K562 (cell line): ENCODE data around the gene NELFA. TPM values are rescaled to one million over a fixed set of nuclear protein-coding genes. Genes with fewer than 3 reads are reported as not detected.
A peak's percentile ranks its signal among the peaks of the same experiment; 100 is the strongest.

ENCODE experiments used
- ATAC-seq: fragments of 200-7000 bp; cut with Tn5 transposase; 3 replicates; pipeline ENCODE4 v1.9.1; 2020; ENCODE audit warnings: moderate library complexity
- BruUV-seq: library from RNA; stranded (reverse); fragments of 400-500 nt; replicated peaks from 2 replicates; lab custom pipeline; 2021; lab: Mats Ljungman, UMichigan
- CTCF ChIA-PET: fragments of 300-600 bp; formaldehyde crosslinking; extraction: SDS; loops from one replicate; lab custom pipeline; 2021; ENCODE audit warnings: low intra/inter-chr PET ratio; lab: Yijun Ruan, JAX
- POLR2A ChIA-PET: fragments of 300-600, 350-650 bp; sonication (Branson Sonifier 250); formaldehyde crosslinking; extraction: SDS; loops from one replicate; lab custom pipeline; 2021; ENCODE audit warnings: antibody characterized with exemption, inconsistent platforms; lab: Yijun Ruan, JAX
- DNase-seq, 4 experiments: peaks; one replicate each; pipeline versions ENCODE4 v3.0.0 to v3.0.0-alpha.2; 2011 to 2018; ENCODE audit warnings: low spot score in 3 of 4, mixed read lengths in 3 of 4; ENCODE audit errors: extremely low read depth in 1 of 4
- FAIRE-seq: peaks from 2 replicates; lab custom pipeline; 2011; peaks lifted over from hg19 to GRCh38; lab: Jason Lieb, UNC
- H2AFZ ChIP-seq: 2 replicates; pipeline ENCODE4 v1.6.0; 2011; ENCODE audit warnings: low read depth, low read length, control low read depth, inconsistent platforms
- H3K27ac ChIP-seq: fragments of 200-600 bp; 3 replicates; pipeline ENCODE4 v1.8.0; 2011; ENCODE audit warnings: low read depth, mild to moderate bottlenecking, control low read depth, inconsistent platforms, low read length, moderate library complexity, mixed read lengths; ENCODE audit errors: extremely low read depth
- H3K27me3 ChIP-seq, 2 experiments: fragments of 300-600 bp in 1 of 2; 2 replicates in 1 of 2; 3 replicates in 1 of 2; pipeline versions ENCODE4 v1.6.0 to v1.8.0; 2011; ENCODE audit warnings: inconsistent platforms in 2 of 2, low read length in 2 of 2, mild to moderate bottlenecking in 1 of 2, mixed read lengths in 1 of 2, moderate library complexity in 1 of 2; ENCODE audit not compliant: control insufficient read depth in 2 of 2, insufficient read depth in 2 of 2
- H3K36me3 ChIP-seq: fragments of 300-600 bp; 3 replicates; pipeline ENCODE4 v1.8.0; 2011; ENCODE audit warnings: mild to moderate bottlenecking, low read length, inconsistent platforms; ENCODE audit not compliant: control insufficient read depth, insufficient read depth
- H3K4me1 ChIP-seq, 2 experiments: fragments of 200-600 bp in 1 of 2; replicated peaks in 1 of 2; 2 replicates in 1 of 2; 3 replicates in 1 of 2; pipeline versions ENCODE4 v1.5.1 to v1.8.0; 2011; ENCODE audit warnings: inconsistent platforms in 2 of 2, low read length in 2 of 2, mild to moderate bottlenecking in 1 of 2, mixed read lengths in 1 of 2, moderate library complexity in 1 of 2; ENCODE audit not compliant: control insufficient read depth in 2 of 2, insufficient read depth in 2 of 2
- H3K4me2 ChIP-seq: 2 replicates; pipeline ENCODE4 v1.6.1; 2011; ENCODE audit warnings: low read length, control low read depth, inconsistent platforms, mixed read lengths; ENCODE audit not compliant: insufficient read depth
- H3K4me3 ChIP-seq: fragments of 200-600 bp; sonication (generic), shearing (Covaris generic); 2 replicates; pipeline ENCODE4 v1.5.1; 2016; ENCODE audit warnings: control low read depth, inconsistent platforms
- H3K79me2 ChIP-seq: fragments of 200-600 bp; 3 replicates; pipeline ENCODE4 v1.8.0; 2011; ENCODE audit warnings: low read length, inconsistent platforms; ENCODE audit not compliant: control insufficient read depth, insufficient read depth
- H3K9ac ChIP-seq, 2 experiments: 2 replicates each; pipeline versions ENCODE4 v1.6.0 to v1.6.1; 2011; ENCODE audit warnings: low read depth in 2 of 2, low read length in 2 of 2, control low read depth in 1 of 2, inconsistent platforms in 1 of 2, mild to moderate bottlenecking in 1 of 2, mixed read lengths in 1 of 2; ENCODE audit not compliant: insufficient read depth in 1 of 2
- H3K9me1 ChIP-seq: one replicate; pipeline ENCODE4 v1.6.0; 2011; ENCODE audit warnings: inconsistent platforms, mild to moderate bottlenecking, low read length, moderate library complexity; ENCODE audit not compliant: control insufficient read depth, insufficient read depth
- H3K9me3 ChIP-seq: replicated peaks from 2 replicates; pipeline ENCODE4 v1.5.1; 2011; ENCODE audit warnings: low read depth, low read length, inconsistent platforms; ENCODE audit not compliant: control insufficient read depth, insufficient read depth
- H4K20me1 ChIP-seq: replicated peaks from 2 replicates; pipeline ENCODE4 v1.6.1; 2011; ENCODE audit warnings: low read length, inconsistent platforms, mixed read lengths; ENCODE audit not compliant: control insufficient read depth, insufficient read depth
- CHD2 ChIP-seq: IDR thresholded peaks from 2 replicates; pipeline ENCODE4 v1.6.1; 2011; ENCODE audit warnings: low read depth, low read length
- E2F3 ChIP-seq: fragments of 250-450 bp; sonication (Bioruptor Pico); IDR thresholded peaks from 2 replicates; pipeline ENCODE4 v1.4.0; 2020; ENCODE audit warnings: mild to moderate bottlenecking
- HMG20A ChIP-seq: fragments of 450-650 bp; formaldehyde crosslinking; conservative IDR thresholded peaks from 2 replicates; pipeline ENCODE4 v1.4.0; 2020; ENCODE audit warnings: mild to moderate bottlenecking, mixed read lengths
- SIX5 ChIP-seq, 2 experiments: IDR thresholded peaks; 2 replicates each; pipeline ENCODE4 v1.6.1; 2011; ENCODE audit warnings: low read length in 2 of 2, borderline replicate concordance in 1 of 2, low read depth in 1 of 2, mild to moderate bottlenecking in 1 of 2, moderate library complexity in 1 of 2; ENCODE audit not compliant: insufficient read depth in 1 of 2
- TOE1 ChIP-seq, 2 experiments: fragments of 450-650 bp in 1 of 2; sonication (generic) in 1 of 2; formaldehyde crosslinking in 1 of 2; IDR thresholded peaks; 2 replicates each; pipeline versions ENCODE4 v1.7.1 to v1.8.0; 2016 to 2022; ENCODE audit warnings: borderline replicate concordance in 2 of 2, mild to moderate bottlenecking in 2 of 2, antibody characterized with exemption in 1 of 2, inconsistent platforms in 1 of 2, low read depth in 1 of 2, missing genetic modification reagents in 1 of 2, moderate library complexity in 1 of 2
- ZKSCAN1 ChIP-seq: fragments of 150-350 bp; IDR thresholded peaks from 2 replicates; pipeline ENCODE4 v1.6.1; 2016; ENCODE audit warnings: low read depth, low read length
- ZNF785 ChIP-seq: fragments of 250-450 bp; sonication (Bioruptor Pico); IDR thresholded peaks from 2 replicates; pipeline ENCODE4 v1.4.0; 2020; ENCODE audit warnings: mild to moderate bottlenecking
- WGBS: fragments of 100-300 bp; shearing (Covaris generic); methylation state at CpG from one replicate; pipeline ENCODE4 v1.1.6; 2016; ENCODE audit warnings: low coverage, mixed read lengths; ENCODE audit not compliant: insufficient coverage; ENCODE audit errors: missing lambda C conversion rate; 5-methylcytosine and 5-hydroxymethylcytosine counted together
- in situ Hi-C: fragments of 300-500 bp; cut with MboI; formaldehyde crosslinking; loops from 4 replicates; pipeline ENCODE4 v1.15.0; 2018; ENCODE audit warnings: inconsistent platforms, mixed read lengths
- intact Hi-C: fragments of 100-400 bp; cut with micrococcal nuclease; formaldehyde crosslinking; loops from 2 replicates; pipeline ENCODE4 v1.14.2; 2022
- polyA plus RNA-seq, 8 experiments: library from polyadenylated mRNA; depleted of rRNA in 4 of 8; stranded (reverse) in 5 of 8; unstranded in 3 of 8; fragments of >200 nt; fragmentation: Nextera tagmentation in 2 of 8; fragmentation: Illumina TruSeq in 1 of 8; extraction: Ambion mirVana in 2 of 8; extraction: Trizol in 1 of 8; gene quantifications; 2 replicates each; pipeline versions ENCODE4 v1.2.1 to v1.2.3, GENCODE V29; 2011 to 2014; ENCODE audit warnings: inconsistent platforms in 1 of 8, missing spikeins in 1 of 8
- total RNA-seq, 7 experiments: library from RNA; depleted of rRNA in 6 of 7; stranded (reverse); fragments of >200 nt in 6 of 7; fragmentation: Illumina TruSeq in 2 of 7; extraction: Trizol in 2 of 7; gene quantifications; 2 replicates each; pipeline versions ENCODE4 v1.2.1 to v1.2.3, GENCODE V29; 2011 to 2021; ENCODE audit warnings: low replicate concordance in 1 of 7
- TF ChIP-seq, protein P1 (sequence below): sonication (generic); formaldehyde crosslinking; IDR thresholded peaks from 2 replicates; pipeline ENCODE4 v1.8.0; 2022; ENCODE audit warnings: missing genetic modification reagents, mild to moderate bottlenecking, borderline replicate concordance
- TF ChIP-seq, protein P2 (sequence below): fragments of 250-450 bp; sonication (Bioruptor Pico); IDR thresholded peaks from 2 replicates; pipeline ENCODE4 v1.4.0; 2020

The NELFA gene
- total and polyA plus RNA-seq, 9 of the 15 experiments (the other 6 are each of a cell fraction or from before 2014, with no cell fraction given), result 0.76 to 59.6 (median 14.8) TPM

DNA sequence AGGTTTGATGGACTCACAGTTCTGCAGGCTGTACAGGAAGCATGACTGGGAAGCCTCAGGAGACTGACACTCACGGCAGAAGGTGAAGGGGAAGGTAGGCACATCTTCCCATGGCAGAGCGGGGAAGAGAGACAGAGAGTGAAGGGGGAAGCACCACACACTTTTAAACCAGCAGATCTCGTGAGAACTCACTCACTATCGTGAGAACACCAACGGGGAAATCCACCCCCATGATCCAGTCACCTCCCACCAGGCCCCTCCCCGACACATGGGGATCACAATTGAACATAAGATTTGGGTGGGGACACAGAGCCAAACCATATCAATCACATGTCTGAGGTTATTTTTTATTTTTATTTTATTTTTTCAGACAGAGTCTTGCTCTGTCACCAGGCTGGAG lies 45.4 kb upstream of the NELFA start:
- H4K20me1 ChIP-seq, result no peaks in the 10 kb centered on the region
- H3K9me1 ChIP-seq, result no peaks in the 10 kb centered on the region
- no peak overlapping the region for H3K27ac ChIP-seq
- ATAC-seq (no peak), FAIRE-seq (no peak), DNase-seq (no peak)
- peaks cover 0 to 8% of the 10 kb centered on the region in 2 experiments; a peak in 3 of 5 replicates for H3K4me1 ChIP-seq
- TF ChIP-seq ZNF785 (CRISPR knock-in tag), result no peak
- no peak for TF ChIP-seq E2F3 (CRISPR knock-in tag)
- peak; percentile 83 for TF ChIP-seq CHD2
- TF ChIP-seq, protein P1, sequence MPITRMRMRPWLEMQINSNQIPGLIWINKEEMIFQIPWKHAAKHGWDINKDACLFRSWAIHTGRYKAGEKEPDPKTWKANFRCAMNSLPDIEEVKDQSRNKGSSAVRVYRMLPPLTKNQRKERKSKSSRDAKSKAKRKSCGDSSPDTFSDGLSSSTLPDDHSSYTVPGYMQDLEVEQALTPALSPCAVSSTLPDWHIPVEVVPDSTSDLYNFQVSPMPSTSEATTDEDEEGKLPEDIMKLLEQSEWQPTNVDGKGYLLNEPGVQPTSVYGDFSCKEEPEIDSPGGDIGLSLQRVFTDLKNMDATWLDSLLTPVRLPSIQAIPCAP (CRISPR knock-in tag), result no peak
- TF ChIP-seq HMG20A (CRISPR knock-in tag), result no peak
- TF ChIP-seq, protein P2, sequence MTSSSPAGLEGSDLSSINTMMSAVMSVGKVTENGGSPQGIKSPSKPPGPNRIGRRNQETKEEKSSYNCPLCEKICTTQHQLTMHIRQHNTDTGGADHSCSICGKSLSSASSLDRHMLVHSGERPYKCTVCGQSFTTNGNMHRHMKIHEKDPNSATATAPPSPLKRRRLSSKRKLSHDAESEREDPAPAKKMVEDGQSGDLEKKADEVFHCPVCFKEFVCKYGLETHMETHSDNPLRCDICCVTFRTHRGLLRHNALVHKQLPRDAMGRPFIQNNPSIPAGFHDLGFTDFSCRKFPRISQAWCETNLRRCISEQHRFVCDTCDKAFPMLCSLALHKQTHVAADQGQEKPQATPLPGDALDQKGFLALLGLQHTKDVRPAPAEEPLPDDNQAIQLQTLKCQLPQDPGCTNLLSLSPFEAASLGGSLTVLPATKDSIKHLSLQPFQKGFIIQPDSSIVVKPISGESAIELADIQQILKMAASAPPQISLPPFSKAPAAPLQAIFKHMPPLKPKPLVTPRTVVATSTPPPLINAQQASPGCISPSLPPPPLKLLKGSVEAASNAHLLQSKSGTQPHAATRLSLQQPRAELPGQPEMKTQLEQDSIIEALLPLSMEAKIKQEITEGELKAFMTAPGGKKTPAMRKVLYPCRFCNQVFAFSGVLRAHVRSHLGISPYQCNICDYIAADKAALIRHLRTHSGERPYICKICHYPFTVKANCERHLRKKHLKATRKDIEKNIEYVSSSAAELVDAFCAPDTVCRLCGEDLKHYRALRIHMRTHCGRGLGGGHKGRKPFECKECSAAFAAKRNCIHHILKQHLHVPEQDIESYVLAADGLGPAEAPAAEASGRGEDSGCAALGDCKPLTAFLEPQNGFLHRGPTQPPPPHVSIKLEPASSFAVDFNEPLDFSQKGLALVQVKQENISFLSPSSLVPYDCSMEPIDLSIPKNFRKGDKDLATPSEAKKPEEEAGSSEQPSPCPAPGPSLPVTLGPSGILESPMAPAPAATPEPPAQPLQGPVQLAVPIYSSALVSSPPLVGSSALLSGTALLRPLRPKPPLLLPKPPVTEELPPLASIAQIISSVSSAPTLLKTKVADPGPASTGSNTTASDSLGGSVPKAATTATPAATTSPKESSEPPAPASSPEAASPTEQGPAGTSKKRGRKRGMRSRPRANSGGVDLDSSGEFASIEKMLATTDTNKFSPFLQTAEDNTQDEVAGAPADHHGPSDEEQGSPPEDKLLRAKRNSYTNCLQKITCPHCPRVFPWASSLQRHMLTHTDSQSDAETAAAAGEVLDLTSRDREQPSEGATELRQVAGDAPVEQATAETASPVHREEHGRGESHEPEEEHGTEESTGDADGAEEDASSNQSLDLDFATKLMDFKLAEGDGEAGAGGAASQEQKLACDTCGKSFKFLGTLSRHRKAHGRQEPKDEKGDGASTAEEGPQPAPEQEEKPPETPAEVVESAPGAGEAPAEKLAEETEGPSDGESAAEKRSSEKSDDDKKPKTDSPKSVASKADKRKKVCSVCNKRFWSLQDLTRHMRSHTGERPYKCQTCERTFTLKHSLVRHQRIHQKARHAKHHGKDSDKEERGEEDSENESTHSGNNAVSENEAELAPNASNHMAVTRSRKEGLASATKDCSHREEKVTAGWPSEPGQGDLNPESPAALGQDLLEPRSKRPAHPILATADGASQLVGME (CRISPR knock-in tag), result no peak
- TF ChIP-seq ZKSCAN1, result no peak
- no peak for TF ChIP-seq SIX5 (IDR thresholded peaks at IDR 0.05; ENCODE audit: borderline replicate concordance in 1 of 2, insufficient read depth in 1 of 2, low read depth in 1 of 2, low read length in 2 of 2)
- no peak for TF ChIP-seq TOE1 (IDR thresholded peaks at IDR 0.05; ENCODE audit: borderline replicate concordance)
- TF ChIP-seq TOE1 (CRISPR knock-in tag; IDR thresholded peaks at IDR 0.05; ENCODE audit: borderline replicate concordance, low read depth), result no peak
- no peak overlapping the region for H3K4me2 ChIP-seq
- H3K9ac ChIP-seq, result no peak overlapping the region
- H3K9me3 ChIP-seq, result no peaks in the 10 kb centered on the region
- WGBS, result 18% methylated on average over 6 of the region's 6 CpGs
- ChIA-PET POLR2A (interaction anchor here (0.5 kb wide), 1 partner anchor 197 kb away, joined by 3 read pairs; no protein-coding TSS in a partner anchor), CTCF (interaction anchor here (0.6 kb wide), 1 partner anchor 197 kb away, joined by 7 read pairs; no protein-coding TSS in a partner anchor)
- intact Hi-C loops, result no loop called here
- no TSS peak for BruUV-seq
- no peaks in the 10 kb centered on the region for H3K79me2 ChIP-seq
- no peak overlapping the region for H2AFZ ChIP-seq
- in situ Hi-C loops, result no loop called here
- H3K4me3 ChIP-seq, result no peak overlapping the region
- H3K36me3 ChIP-seq, result no peaks in the 10 kb centered on the region
- 0 out of 5 replicates have a peak, but pooled peaks cover 0 to 4% of the 10 kb centered on the region in 2 experiments for H3K27me3 ChIP-seq
